ENCODE data around the gene E2F1.

GRCh38 chr20:33647603-33648395 is 38.4 kb downstream of the E2F1 start:
- TF ChIP-seq CTCF (IDR thresholded peaks at IDR 0.05): no peak
- TF ChIP-seq POLR2A (IDR thresholded peaks at IDR 0.05): no peak

Measured in esophagus squamous epithelium (tissue), 4 donors.